K562 (cell line): Measurements from ENCODE around the gene ZFP57. TPM values are rescaled to one million over a fixed set of nuclear protein-coding genes. Genes with fewer than 3 reads are reported as not detected.

ENCODE experiments used
- ADNP ChIP-seq: fragments of 200-800 bp; sonication (Bioruptor generic); IDR thresholded peaks from 2 replicates; pipeline ENCODE4 v1.6.1; 2016; ENCODE audit warnings: missing genetic modification characterization, missing compliant biosample characterization
- BCOR ChIP-seq: fragments of 450-650 bp; IDR thresholded peaks from 2 replicates; pipeline ENCODE4 v1.6.1; 2016
- FOXK2 ChIP-seq, 2 experiments: fragments of 450-650 bp; IDR thresholded peaks in 1 of 2; conservative IDR thresholded peaks in 1 of 2; 2 replicates each; pipeline ENCODE4 v1.6.1; 2016; ENCODE audit warnings: low read depth in 2 of 2, mild to moderate bottlenecking in 1 of 2
- GTF2F1 ChIP-seq: IDR thresholded peaks from 2 replicates; pipeline ENCODE4 v1.6.1; 2011; ENCODE audit warnings: low read depth, low read length, improper control_type of control experiment
- HNRNPK ChIP-seq: fragments of 200-400 bp; formaldehyde crosslinking; IDR thresholded peaks from one replicate; pipeline ENCODE4 v1.6.1; 2018; ENCODE audit warnings: mild to moderate bottlenecking, low read depth, low read length; ENCODE audit not compliant: poor library complexity, severe bottlenecking
- MAZ ChIP-seq, 2 experiments: fragments of 450-650 bp in 1 of 2; sonication (generic) in 1 of 2; formaldehyde crosslinking; IDR thresholded peaks in 1 of 2; conservative IDR thresholded peaks in 1 of 2; 2 replicates each; pipeline versions ENCODE4 v1.4.0 to v1.5.0; 2020; ENCODE audit warnings: mild to moderate bottlenecking in 1 of 2, missing genetic modification reagents in 1 of 2
- OTX1 ChIP-seq: fragments of 450-650 bp; formaldehyde crosslinking; IDR thresholded peaks from 2 replicates; pipeline ENCODE4 v1.4.0; 2022; ENCODE audit warnings: mild to moderate bottlenecking
- SNRNP70 ChIP-seq: fragments of 200-400 bp; formaldehyde crosslinking; optimal IDR thresholded peaks from 2 replicates; pipeline ENCODE3; 2017; ENCODE audit warnings: low read depth, low read length
- TCF7 ChIP-seq: sonication (generic); IDR thresholded peaks from 2 replicates; pipeline ENCODE4 v1.6.1; 2016; ENCODE audit warnings: antibody characterized with exemption, borderline replicate concordance
- TEAD2 ChIP-seq: fragments of 450-650 bp; IDR thresholded peaks from 2 replicates; pipeline ENCODE4 v1.6.1; 2016; ENCODE audit warnings: missing genetic modification characterization, control low read depth, missing compliant biosample characterization
- ZNF143 ChIP-seq: sonication (generic); formaldehyde crosslinking; IDR thresholded peaks from 2 replicates; pipeline ENCODE4 v1.9.0; 2022; ENCODE audit warnings: mild to moderate bottlenecking, missing genetic modification reagents
- ZNF239 ChIP-seq: fragments of 250-450 bp; sonication (Bioruptor Pico); IDR thresholded peaks from 2 replicates; pipeline ENCODE4 v1.4.0; 2020; ENCODE audit warnings: mild to moderate bottlenecking
- polyA plus RNA-seq, 8 experiments: library from polyadenylated mRNA; depleted of rRNA in 4 of 8; stranded (reverse) in 5 of 8; unstranded in 3 of 8; fragments of >200 nt; fragmentation: Nextera tagmentation in 2 of 8; fragmentation: Illumina TruSeq in 1 of 8; extraction: Ambion mirVana in 2 of 8; extraction: Trizol in 1 of 8; gene quantifications; 2 replicates each; pipeline versions ENCODE4 v1.2.1 to v1.2.3, GENCODE V29; 2011 to 2014; ENCODE audit warnings: inconsistent platforms in 1 of 8, missing spikeins in 1 of 8
- total RNA-seq, 7 experiments: library from RNA; depleted of rRNA in 6 of 7; stranded (reverse); fragments of >200 nt in 6 of 7; fragmentation: Illumina TruSeq in 2 of 7; extraction: Trizol in 2 of 7; gene quantifications; 2 replicates each; pipeline versions ENCODE4 v1.2.1 to v1.2.3, GENCODE V29; 2011 to 2021; ENCODE audit warnings: low replicate concordance in 1 of 7
- TF ChIP-seq, protein P1 (sequence below), 2 experiments: fragments of 150-350 bp in 1 of 2; IDR thresholded peaks; 2 replicates each; pipeline ENCODE4 v1.6.1; 2012 to 2016; ENCODE audit warnings: low read depth in 2 of 2, low read length in 2 of 2, mild to moderate bottlenecking in 1 of 2, moderate library complexity in 1 of 2
- TF ChIP-seq, protein P2 (sequence below), 2 experiments: fragments of 450-650 bp; formaldehyde crosslinking in 1 of 2; IDR thresholded peaks; 2 replicates each; pipeline versions ENCODE4 v1.4.0 to v1.6.1; 2014 to 2020; ENCODE audit warnings: mild to moderate bottlenecking in 2 of 2, borderline replicate concordance in 1 of 2, low read depth in 1 of 2

The ZFP57 gene
- total and polyA plus RNA-seq, 9 of the 15 experiments (the other 6 are each of a cell fraction or from before 2014, with no cell fraction given): 0.04 to 0.28 (median 0.13) TPM

DNA sequence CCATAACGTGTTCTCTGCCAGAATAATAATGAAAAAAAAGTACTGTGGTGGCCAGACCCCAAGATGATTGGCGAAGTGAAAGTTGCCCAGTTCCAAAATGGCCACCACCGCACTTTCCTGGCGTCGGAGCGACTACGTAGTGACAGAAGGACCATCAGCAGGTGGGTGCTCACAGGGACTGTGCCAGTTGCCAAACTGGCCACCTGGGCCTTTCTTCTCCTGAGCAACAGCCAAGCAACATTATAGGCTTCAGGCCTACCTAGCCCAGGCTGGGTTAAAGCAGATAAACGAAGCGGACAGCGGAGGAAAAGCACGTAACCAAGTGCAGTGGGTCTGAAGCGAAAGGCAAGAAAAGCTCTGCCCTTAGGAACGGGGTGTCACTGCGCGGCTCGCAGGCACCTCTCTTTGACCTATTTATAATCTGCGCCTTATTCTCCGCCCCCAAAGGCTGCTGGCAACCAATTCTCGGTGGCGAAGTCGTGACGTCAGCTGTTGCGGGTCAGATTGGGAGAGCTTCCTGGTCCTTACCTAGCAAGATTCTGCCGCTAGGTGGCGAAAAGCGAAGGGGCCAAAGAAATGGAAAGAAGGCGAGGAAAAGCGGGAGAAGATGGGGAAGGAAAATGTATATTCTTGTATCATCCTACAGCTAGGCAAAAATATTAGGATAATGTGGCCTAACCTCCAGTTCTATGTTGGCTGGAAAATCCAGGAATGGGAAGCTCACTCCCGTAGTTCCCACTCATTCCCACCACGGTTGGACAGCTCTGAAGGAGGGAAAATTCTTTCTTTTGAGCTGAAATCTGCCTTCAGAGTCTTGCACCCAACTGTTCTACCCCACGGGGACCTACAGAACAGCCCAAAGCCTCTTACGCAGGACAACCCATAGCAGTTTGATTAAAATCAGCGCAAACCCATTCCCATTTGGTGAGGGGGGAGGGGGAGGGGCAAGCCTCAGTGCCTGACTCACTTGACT is 31.0 kb downstream of the ZFP57 start (continued):
- TF ChIP-seq, protein P1, sequence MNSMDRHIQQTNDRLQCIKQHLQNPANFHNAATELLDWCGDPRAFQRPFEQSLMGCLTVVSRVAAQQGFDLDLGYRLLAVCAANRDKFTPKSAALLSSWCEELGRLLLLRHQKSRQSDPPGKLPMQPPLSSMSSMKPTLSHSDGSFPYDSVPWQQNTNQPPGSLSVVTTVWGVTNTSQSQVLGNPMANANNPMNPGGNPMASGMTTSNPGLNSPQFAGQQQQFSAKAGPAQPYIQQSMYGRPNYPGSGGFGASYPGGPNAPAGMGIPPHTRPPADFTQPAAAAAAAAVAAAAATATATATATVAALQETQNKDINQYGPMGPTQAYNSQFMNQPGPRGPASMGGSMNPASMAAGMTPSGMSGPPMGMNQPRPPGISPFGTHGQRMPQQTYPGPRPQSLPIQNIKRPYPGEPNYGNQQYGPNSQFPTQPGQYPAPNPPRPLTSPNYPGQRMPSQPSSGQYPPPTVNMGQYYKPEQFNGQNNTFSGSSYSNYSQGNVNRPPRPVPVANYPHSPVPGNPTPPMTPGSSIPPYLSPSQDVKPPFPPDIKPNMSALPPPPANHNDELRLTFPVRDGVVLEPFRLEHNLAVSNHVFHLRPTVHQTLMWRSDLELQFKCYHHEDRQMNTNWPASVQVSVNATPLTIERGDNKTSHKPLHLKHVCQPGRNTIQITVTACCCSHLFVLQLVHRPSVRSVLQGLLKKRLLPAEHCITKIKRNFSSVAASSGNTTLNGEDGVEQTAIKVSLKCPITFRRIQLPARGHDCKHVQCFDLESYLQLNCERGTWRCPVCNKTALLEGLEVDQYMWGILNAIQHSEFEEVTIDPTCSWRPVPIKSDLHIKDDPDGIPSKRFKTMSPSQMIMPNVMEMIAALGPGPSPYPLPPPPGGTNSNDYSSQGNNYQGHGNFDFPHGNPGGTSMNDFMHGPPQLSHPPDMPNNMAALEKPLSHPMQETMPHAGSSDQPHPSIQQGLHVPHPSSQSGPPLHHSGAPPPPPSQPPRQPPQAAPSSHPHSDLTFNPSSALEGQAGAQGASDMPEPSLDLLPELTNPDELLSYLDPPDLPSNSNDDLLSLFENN (IDR thresholded peaks at IDR 0.05; ENCODE audit: low read depth in 2 of 2, low read length in 2 of 2): 0 out of 4 replicates have a peak, but pooled peaks of 1 of the 2 experiments have one; percentile 15
- TF ChIP-seq TCF7: no peak
- TF ChIP-seq ZNF239 (CRISPR knock-in tag): no peak
- no peak for TF ChIP-seq OTX1
- no peak for TF ChIP-seq TEAD2 (tag)
- TF ChIP-seq SNRNP70: no peak
- TF ChIP-seq FOXK2 (conservative IDR thresholded peaks at IDR 0.05 in 1 of 2, IDR thresholded peaks at IDR 0.05 in 1 of 2; ENCODE audit: low read depth in 2 of 2): peak; percentile 82 to 84
- TF ChIP-seq ADNP: no peak
- no peak for TF ChIP-seq HNRNPK
- TF ChIP-seq ZNF143: no peak
- TF ChIP-seq, protein P2, sequence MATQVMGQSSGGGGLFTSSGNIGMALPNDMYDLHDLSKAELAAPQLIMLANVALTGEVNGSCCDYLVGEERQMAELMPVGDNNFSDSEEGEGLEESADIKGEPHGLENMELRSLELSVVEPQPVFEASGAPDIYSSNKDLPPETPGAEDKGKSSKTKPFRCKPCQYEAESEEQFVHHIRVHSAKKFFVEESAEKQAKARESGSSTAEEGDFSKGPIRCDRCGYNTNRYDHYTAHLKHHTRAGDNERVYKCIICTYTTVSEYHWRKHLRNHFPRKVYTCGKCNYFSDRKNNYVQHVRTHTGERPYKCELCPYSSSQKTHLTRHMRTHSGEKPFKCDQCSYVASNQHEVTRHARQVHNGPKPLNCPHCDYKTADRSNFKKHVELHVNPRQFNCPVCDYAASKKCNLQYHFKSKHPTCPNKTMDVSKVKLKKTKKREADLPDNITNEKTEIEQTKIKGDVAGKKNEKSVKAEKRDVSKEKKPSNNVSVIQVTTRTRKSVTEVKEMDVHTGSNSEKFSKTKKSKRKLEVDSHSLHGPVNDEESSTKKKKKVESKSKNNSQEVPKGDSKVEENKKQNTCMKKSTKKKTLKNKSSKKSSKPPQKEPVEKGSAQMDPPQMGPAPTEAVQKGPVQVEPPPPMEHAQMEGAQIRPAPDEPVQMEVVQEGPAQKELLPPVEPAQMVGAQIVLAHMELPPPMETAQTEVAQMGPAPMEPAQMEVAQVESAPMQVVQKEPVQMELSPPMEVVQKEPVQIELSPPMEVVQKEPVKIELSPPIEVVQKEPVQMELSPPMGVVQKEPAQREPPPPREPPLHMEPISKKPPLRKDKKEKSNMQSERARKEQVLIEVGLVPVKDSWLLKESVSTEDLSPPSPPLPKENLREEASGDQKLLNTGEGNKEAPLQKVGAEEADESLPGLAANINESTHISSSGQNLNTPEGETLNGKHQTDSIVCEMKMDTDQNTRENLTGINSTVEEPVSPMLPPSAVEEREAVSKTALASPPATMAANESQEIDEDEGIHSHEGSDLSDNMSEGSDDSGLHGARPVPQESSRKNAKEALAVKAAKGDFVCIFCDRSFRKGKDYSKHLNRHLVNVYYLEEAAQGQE (IDR thresholded peaks at IDR 0.05; ENCODE audit: borderline replicate concordance): peak; percentile 37; the same call in 1 of the 2 replicates
- TF ChIP-seq, protein P2 (CRISPR knock-in tag; IDR thresholded peaks at IDR 0.05; ENCODE audit: low read depth): no peak
- TF ChIP-seq BCOR: no peak
- peak in 1 of 2 experiments; percentile 58; a peak in 1 of 4 replicates for TF ChIP-seq MAZ (CRISPR knock-in tag; conservative IDR thresholded peaks at IDR 0.05 in 1 of 2, IDR thresholded peaks at IDR 0.05 in 1 of 2)
- peak; percentile 96; the same call in 1 of the 2 replicates for TF ChIP-seq GTF2F1
